HepG2 (cell line): Measurements from ENCODE around the gene TUBB.

Source experiments
- CC2D1A ChIP-seq: sonication (generic); formaldehyde crosslinking; IDR thresholded peaks from 2 replicates; pipeline ENCODE4 v1.8.1; 2023; ENCODE audit warnings: mild to moderate bottlenecking, missing genetic modification reagents
- EZH2 ChIP-seq: conservative IDR thresholded peaks from 2 replicates; pipeline ENCODE4 v1.6.1; 2012; ENCODE audit warnings: mild to moderate bottlenecking, low read depth, low read length, moderate library complexity
- FOSL1 ChIP-seq: sonication (generic); formaldehyde crosslinking; IDR thresholded peaks from 2 replicates; pipeline ENCODE4 v1.9.0; 2021; ENCODE audit warnings: missing genetic modification reagents, borderline replicate concordance
- FOXK1 ChIP-seq: sonication (generic); formaldehyde crosslinking; IDR thresholded peaks from 2 replicates; pipeline ENCODE4 v1.4.0; 2020; ENCODE audit warnings: low read depth, missing genetic modification reagents, borderline replicate concordance
- JUN ChIP-seq: sonication (generic); formaldehyde crosslinking; IDR thresholded peaks from 2 replicates; pipeline ENCODE4 v1.4.0; 2020; ENCODE audit warnings: mild to moderate bottlenecking, missing genetic modification reagents
- POLR2AphosphoS5 ChIP-seq: IDR thresholded peaks from 2 replicates; pipeline ENCODE4 v1.6.1; 2012; ENCODE audit warnings: low read depth, low read length
- ZFP41 ChIP-seq: sonication (generic); formaldehyde crosslinking; IDR thresholded peaks from 2 replicates; pipeline ENCODE4 v1.4.0; 2020; ENCODE audit warnings: mild to moderate bottlenecking, missing genetic modification reagents, borderline replicate concordance
- ZNF543 ChIP-seq: sonication (generic); formaldehyde crosslinking; IDR thresholded peaks from 2 replicates; pipeline ENCODE4 v1.4.0; 2020; ENCODE audit warnings: mild to moderate bottlenecking, missing genetic modification reagents
- TF ChIP-seq, protein P1 (sequence below): sonication (generic); formaldehyde crosslinking; IDR thresholded peaks from 2 replicates; pipeline ENCODE4 v1.4.0; 2020; ENCODE audit warnings: mild to moderate bottlenecking, missing genetic modification reagents
- TF ChIP-seq, protein P2 (sequence below): sonication (generic); formaldehyde crosslinking; IDR thresholded peaks from 2 replicates; pipeline ENCODE4 v1.5.0; 2020; ENCODE audit warnings: mild to moderate bottlenecking, missing genetic modification reagents, moderate library complexity
- TF ChIP-seq, protein P3 (sequence below), 2 experiments: sonication (generic) in 1 of 2; formaldehyde crosslinking in 1 of 2; IDR thresholded peaks; 2 replicates each; pipeline versions ENCODE4 v1.5.1 to v1.6.1; 2011 to 2020; ENCODE audit warnings: borderline replicate concordance in 1 of 2, low read depth in 1 of 2, low read length in 1 of 2, mild to moderate bottlenecking in 1 of 2, missing genetic modification reagents in 1 of 2, moderate library complexity in 1 of 2
- TF ChIP-seq, protein P4 (sequence below): sonication (generic); formaldehyde crosslinking; IDR thresholded peaks from 2 replicates; pipeline ENCODE4 v1.4.0; 2020; ENCODE audit warnings: mild to moderate bottlenecking, low read depth, missing genetic modification reagents
- TF ChIP-seq, protein P5 (sequence below): sonication (generic); formaldehyde crosslinking; IDR thresholded peaks from 2 replicates; pipeline ENCODE4 v1.4.0; 2020; ENCODE audit warnings: missing genetic modification reagents

DNA sequence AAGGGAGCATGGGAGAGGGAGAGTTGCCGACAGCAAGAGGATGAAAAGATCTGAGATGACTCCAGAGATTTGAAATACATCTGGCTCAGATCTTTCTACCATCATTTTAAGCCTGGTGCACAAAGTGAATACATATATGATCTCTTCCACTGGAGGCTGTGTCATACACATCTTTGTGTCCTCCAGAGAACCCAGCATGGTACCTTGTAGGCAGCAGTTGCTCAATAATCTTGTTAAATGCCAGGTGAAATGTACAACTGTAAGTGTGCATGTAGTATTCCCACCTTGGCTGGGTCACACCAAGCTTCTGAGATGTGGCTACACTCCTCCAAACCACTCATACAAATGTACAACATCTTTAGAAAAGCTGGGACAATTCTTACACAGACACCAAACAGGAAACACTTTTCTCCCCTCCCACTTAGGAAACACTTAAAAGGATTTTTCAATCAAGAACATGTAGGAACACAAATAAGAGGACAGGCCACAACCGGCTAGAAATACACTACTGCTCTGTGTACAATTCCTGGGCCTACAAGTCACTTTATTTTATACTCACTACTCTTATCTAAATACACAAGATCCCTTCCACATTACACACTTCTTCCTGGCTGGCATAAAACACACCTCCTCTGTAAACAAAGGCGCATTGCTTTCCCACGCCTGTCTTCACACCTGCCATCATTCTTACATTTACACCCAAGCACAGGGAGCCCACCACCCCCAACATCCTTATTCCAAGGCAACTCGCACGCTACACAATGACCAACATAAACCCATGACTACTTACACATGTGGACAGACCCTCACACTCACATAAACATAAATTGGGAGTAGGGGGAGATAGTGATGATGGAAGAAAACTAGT, 28.0 kb downstream of the TUBB start:
- TF ChIP-seq, protein P1, sequence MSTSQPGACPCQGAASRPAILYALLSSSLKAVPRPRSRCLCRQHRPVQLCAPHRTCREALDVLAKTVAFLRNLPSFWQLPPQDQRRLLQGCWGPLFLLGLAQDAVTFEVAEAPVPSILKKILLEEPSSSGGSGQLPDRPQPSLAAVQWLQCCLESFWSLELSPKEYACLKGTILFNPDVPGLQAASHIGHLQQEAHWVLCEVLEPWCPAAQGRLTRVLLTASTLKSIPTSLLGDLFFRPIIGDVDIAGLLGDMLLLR (CRISPR knock-in tag): no peak
- TF ChIP-seq, protein P2, sequence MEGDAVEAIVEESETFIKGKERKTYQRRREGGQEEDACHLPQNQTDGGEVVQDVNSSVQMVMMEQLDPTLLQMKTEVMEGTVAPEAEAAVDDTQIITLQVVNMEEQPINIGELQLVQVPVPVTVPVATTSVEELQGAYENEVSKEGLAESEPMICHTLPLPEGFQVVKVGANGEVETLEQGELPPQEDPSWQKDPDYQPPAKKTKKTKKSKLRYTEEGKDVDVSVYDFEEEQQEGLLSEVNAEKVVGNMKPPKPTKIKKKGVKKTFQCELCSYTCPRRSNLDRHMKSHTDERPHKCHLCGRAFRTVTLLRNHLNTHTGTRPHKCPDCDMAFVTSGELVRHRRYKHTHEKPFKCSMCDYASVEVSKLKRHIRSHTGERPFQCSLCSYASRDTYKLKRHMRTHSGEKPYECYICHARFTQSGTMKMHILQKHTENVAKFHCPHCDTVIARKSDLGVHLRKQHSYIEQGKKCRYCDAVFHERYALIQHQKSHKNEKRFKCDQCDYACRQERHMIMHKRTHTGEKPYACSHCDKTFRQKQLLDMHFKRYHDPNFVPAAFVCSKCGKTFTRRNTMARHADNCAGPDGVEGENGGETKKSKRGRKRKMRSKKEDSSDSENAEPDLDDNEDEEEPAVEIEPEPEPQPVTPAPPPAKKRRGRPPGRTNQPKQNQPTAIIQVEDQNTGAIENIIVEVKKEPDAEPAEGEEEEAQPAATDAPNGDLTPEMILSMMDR: no peak
- no peak for TF ChIP-seq FOSL1 (CRISPR knock-in tag)
- TF ChIP-seq, protein P3, sequence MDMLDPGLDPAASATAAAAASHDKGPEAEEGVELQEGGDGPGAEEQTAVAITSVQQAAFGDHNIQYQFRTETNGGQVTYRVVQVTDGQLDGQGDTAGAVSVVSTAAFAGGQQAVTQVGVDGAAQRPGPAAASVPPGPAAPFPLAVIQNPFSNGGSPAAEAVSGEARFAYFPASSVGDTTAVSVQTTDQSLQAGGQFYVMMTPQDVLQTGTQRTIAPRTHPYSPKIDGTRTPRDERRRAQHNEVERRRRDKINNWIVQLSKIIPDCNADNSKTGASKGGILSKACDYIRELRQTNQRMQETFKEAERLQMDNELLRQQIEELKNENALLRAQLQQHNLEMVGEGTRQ (IDR thresholded peaks at IDR 0.05; ENCODE audit: low read depth, low read length): no peak
- TF ChIP-seq, protein P3 (CRISPR knock-in tag; IDR thresholded peaks at IDR 0.05; ENCODE audit: borderline replicate concordance): no peak
- no peak for TF ChIP-seq POLR2AphosphoS5
- TF ChIP-seq ZFP41 (CRISPR knock-in tag): no peak
- no peak for TF ChIP-seq CC2D1A (CRISPR knock-in tag)
- no peak for TF ChIP-seq ZNF543
- no peak for TF ChIP-seq EZH2
- TF ChIP-seq, protein P4, sequence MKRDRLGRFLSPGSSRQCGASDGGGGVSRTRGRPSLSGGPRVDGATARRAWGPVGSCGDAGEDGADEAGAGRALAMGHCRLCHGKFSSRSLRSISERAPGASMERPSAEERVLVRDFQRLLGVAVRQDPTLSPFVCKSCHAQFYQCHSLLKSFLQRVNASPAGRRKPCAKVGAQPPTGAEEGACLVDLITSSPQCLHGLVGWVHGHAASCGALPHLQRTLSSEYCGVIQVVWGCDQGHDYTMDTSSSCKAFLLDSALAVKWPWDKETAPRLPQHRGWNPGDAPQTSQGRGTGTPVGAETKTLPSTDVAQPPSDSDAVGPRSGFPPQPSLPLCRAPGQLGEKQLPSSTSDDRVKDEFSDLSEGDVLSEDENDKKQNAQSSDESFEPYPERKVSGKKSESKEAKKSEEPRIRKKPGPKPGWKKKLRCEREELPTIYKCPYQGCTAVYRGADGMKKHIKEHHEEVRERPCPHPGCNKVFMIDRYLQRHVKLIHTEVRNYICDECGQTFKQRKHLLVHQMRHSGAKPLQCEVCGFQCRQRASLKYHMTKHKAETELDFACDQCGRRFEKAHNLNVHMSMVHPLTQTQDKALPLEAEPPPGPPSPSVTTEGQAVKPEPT (CRISPR knock-in tag): no peak
- no peak for TF ChIP-seq JUN
- TF ChIP-seq, protein P5, sequence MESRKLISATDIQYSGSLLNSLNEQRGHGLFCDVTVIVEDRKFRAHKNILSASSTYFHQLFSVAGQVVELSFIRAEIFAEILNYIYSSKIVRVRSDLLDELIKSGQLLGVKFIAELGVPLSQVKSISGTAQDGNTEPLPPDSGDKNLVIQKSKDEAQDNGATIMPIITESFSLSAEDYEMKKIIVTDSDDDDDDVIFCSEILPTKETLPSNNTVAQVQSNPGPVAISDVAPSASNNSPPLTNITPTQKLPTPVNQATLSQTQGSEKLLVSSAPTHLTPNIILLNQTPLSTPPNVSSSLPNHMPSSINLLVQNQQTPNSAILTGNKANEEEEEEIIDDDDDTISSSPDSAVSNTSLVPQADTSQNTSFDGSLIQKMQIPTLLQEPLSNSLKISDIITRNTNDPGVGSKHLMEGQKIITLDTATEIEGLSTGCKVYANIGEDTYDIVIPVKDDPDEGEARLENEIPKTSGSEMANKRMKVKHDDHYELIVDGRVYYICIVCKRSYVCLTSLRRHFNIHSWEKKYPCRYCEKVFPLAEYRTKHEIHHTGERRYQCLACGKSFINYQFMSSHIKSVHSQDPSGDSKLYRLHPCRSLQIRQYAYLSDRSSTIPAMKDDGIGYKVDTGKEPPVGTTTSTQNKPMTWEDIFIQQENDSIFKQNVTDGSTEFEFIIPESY (CRISPR knock-in tag): no peak
- no peak for TF ChIP-seq FOXK1
